ENCODE data around the gene ACTR8. TPM values are rescaled to one million over a fixed set of nuclear protein-coding genes. Genes with fewer than 3 reads are reported as not detected.

The ACTR8 gene
- total and polyA plus RNA-seq, 2 of the 13 experiments (the other 11 are each of a cell fraction or from before 2014, with no cell fraction given): 15.5 to 29.0 TPM

DNA sequence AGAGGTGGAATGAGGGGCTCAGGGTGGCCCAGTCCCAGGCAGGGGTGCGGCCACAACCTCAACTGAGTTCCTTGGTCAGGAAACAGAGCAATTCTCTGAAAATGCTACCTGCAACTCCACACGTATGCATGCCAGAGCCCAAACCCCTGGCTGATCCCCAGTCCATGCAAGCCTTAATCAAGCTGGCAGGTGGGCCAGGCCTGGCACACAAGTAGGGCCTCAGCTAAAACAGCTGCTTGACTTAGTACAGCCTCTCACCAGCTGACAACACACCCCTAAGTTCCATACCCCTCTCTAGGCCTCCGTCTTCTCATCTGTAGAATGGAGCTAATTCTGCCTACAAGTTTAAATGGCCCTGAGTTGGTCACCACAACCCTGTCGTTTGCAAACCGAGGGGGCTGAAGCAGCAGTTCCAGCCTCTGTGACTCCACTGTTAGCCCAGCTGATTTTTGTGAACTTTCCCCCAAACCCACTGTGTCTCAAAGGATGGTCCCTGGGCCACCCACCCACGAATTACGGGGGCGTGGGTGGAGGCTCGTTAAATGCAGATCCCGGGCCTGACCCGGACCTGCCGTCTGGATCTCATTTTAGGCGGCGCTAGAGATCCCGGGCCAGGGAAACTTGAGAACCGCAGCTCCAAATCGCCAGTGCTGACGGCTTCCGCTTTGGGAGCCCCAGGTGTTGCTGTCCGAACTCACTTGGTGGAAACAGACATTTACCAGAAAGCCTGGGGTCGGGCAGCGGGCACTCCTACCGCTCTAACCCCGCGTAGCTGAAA, 36.7 kb downstream of the ACTR8 start (continued):
- TF ChIP-seq MTA1 (CRISPR knock-in tag; IDR thresholded peaks at IDR 0.05; ENCODE audit: borderline replicate concordance) (peak; percentile 2; the same call in 1 of the 2 replicates), ZNF501 (CRISPR knock-in tag; IDR thresholded peaks at IDR 0.05) (peak; percentile 87), PHF20 (CRISPR knock-in tag; IDR thresholded peaks at IDR 0.05) (no peak; the same call in 1 of the 2 replicates), ZNF543 (CRISPR knock-in tag; IDR thresholded peaks at IDR 0.05) (no peak), HOXA9 (CRISPR knock-in tag; IDR thresholded peaks at IDR 0.05; ENCODE audit: borderline replicate concordance) (no peak), ZNF235 (CRISPR knock-in tag; IDR thresholded peaks at IDR 0.05; ENCODE audit: borderline replicate concordance) (0 out of 2 replicates have a peak, but pooled peaks have one; percentile 8), TRIM24 (CRISPR knock-in tag; IDR thresholded peaks at IDR 0.05) (no peak), KAT8 (CRISPR knock-in tag; IDR thresholded peaks at IDR 0.05) (peak; percentile 21; the same call in 1 of the 2 replicates), SIN3A (IDR thresholded peaks at IDR 0.05; ENCODE audit: borderline replicate concordance, low read depth, low read length) (no peak), SRY (CRISPR knock-in tag; IDR thresholded peaks at IDR 0.05) (no peak; the same call in 1 of the 2 replicates), ATF1 (CRISPR knock-in tag; IDR thresholded peaks at IDR 0.05) (0 out of 2 replicates have a peak, but pooled peaks have one; percentile 25), FOSL1 (CRISPR knock-in tag; IDR thresholded peaks at IDR 0.05; ENCODE audit: borderline replicate concordance) (no peak), ZNF318 (CRISPR knock-in tag; IDR thresholded peaks at IDR 0.05) (0 out of 2 replicates have a peak, but pooled peaks have one; percentile 59), ZNF567 (CRISPR knock-in tag; IDR thresholded peaks at IDR 0.05; ENCODE audit: borderline replicate concordance) (no peak)
- TF ChIP-seq, protein P1, sequence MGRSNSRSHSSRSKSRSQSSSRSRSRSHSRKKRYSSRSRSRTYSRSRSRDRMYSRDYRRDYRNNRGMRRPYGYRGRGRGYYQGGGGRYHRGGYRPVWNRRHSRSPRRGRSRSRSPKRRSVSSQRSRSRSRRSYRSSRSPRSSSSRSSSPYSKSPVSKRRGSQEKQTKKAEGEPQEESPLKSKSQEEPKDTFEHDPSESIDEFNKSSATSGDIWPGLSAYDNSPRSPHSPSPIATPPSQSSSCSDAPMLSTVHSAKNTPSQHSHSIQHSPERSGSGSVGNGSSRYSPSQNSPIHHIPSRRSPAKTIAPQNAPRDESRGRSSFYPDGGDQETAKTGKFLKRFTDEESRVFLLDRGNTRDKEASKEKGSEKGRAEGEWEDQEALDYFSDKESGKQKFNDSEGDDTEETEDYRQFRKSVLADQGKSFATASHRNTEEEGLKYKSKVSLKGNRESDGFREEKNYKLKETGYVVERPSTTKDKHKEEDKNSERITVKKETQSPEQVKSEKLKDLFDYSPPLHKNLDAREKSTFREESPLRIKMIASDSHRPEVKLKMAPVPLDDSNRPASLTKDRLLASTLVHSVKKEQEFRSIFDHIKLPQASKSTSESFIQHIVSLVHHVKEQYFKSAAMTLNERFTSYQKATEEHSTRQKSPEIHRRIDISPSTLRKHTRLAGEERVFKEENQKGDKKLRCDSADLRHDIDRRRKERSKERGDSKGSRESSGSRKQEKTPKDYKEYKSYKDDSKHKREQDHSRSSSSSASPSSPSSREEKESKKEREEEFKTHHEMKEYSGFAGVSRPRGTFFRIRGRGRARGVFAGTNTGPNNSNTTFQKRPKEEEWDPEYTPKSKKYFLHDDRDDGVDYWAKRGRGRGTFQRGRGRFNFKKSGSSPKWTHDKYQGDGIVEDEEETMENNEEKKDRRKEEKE (IDR thresholded peaks at IDR 0.05): no peak

Data from HepG2 (cell line).